Mammary epithelial cell (primary cell): ENCODE data around the gene ARHGEF10L.

Experiments
- EZH2 ChIP-seq: IDR thresholded peaks from 2 replicates; pipeline ENCODE4 v1.6.1; 2012; ENCODE audit warnings: low read length, inconsistent platforms, borderline replicate concordance
- TF ChIP-seq, protein P1 (sequence below), 2 donors: IDR thresholded peaks in 1 of 2; conservative IDR thresholded peaks in 1 of 2; 2 replicates each; pipeline ENCODE4 v1.5.1; 2011 to 2012; ENCODE audit warnings: inconsistent platforms in 2 of 2, low read length in 2 of 2, mild to moderate bottlenecking in 2 of 2, control low read depth in 1 of 2, low read depth in 1 of 2; ENCODE audit not compliant: insufficient read depth in 1 of 2; ENCODE audit errors: extremely low read depth in 1 of 2

DNA sequence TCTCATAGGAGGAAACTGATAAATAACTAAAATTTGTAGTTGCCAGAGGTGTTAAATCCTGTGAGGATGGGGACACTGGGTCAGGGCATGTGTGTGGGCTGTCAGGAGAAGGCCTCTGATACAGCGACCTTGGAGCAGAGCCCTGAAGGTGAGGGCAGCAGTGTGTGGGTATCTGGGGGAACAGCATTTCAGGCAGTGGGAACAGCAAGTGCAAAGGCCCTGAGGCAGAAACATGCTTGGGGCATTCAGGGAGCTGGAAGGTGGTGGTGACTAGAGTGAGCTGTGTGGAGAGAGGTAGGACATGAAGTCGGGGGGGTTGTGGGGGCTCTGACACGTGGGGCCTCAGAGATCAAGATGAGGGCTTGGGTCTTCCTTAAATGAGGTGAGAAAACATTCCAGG, 30.7 kb downstream of the ARHGEF10L start:
- TF ChIP-seq, protein P1, sequence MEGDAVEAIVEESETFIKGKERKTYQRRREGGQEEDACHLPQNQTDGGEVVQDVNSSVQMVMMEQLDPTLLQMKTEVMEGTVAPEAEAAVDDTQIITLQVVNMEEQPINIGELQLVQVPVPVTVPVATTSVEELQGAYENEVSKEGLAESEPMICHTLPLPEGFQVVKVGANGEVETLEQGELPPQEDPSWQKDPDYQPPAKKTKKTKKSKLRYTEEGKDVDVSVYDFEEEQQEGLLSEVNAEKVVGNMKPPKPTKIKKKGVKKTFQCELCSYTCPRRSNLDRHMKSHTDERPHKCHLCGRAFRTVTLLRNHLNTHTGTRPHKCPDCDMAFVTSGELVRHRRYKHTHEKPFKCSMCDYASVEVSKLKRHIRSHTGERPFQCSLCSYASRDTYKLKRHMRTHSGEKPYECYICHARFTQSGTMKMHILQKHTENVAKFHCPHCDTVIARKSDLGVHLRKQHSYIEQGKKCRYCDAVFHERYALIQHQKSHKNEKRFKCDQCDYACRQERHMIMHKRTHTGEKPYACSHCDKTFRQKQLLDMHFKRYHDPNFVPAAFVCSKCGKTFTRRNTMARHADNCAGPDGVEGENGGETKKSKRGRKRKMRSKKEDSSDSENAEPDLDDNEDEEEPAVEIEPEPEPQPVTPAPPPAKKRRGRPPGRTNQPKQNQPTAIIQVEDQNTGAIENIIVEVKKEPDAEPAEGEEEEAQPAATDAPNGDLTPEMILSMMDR (conservative IDR thresholded peaks at IDR 0.05 in 1 of 2, IDR thresholded peaks at IDR 0.05 in 1 of 2; ENCODE audit: extremely low read depth in 1 of 2, insufficient read depth in 1 of 2, low read depth in 1 of 2, low read length in 2 of 2): no peak
- TF ChIP-seq EZH2: no peak
